NCI-H510A (cell line): Measurements from ENCODE around the gene DIP2A.
"Not testable (repeated sequence)": the region's sequence is repeated elsewhere in the genome, so short reads cannot be mapped to it uniquely, and the experiment has no call there.

Source experiments
- DNase-seq: peaks from one replicate; lab custom pipeline; 2025; lab: John Stamatoyannopoulos, UW

DIP2A gene

DNA sequence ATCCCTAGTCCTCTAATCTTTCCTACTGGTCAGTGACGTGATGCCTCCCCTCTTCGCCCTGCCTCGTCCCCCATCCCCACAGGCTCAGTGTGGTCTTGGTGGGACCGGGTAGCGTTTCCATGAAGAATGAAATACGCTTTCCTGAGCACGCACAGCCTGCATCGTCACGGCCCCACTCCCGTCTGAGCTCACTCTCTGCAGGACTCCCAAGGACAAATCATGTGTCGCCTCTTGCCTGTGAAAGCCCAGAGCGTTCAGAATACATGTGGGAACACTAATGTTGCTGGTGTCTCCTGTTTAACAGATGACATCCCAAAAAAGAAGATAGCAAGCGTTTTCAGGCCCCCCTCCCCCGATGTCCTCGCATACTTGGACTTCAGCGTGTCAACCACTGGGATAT, 97.0 kb downstream of the DIP2A start:
- DNase-seq = no peak

DNA sequence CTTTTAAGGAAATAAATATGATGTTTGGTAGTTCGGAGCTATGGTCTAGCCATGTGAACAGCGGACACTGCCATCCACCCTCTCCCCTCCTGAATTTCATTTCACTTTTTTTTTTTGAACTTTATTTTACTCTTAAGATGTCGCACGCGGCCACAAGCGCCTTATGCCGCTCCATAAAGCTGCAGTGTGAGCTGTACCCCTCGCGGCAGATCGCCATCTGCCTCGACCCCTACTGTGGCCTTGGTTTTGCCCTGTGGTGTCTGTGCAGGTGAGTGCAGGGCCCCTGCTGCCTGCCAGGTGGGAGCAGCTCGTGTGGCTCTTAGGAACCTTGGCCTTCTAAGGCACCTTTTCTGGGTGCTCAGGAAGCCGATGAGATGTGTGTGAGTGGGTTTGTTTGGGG, 98.1 kb downstream of the DIP2A start:
- DNase-seq = no peak

DNA sequence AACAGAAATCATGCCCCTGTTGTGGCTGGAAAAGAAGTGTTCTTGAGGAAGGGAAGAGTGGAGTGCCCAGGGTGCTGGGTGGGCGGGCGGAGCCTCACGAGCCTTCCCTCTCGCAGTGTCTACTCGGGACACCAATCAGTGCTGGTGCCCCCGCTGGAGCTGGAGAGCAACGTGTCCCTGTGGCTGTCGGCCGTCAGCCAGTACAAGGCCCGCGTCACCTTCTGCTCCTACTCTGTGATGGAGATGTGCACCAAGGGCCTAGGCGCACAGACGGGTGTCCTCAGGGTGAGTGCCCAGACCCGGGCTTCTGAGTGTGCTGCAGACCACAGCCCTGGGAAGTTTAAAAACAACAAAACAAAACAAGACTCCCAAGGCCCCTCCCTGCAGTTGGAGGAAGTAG, 98.8 kb downstream of the DIP2A start:
- DNase-seq = no peak

DNA sequence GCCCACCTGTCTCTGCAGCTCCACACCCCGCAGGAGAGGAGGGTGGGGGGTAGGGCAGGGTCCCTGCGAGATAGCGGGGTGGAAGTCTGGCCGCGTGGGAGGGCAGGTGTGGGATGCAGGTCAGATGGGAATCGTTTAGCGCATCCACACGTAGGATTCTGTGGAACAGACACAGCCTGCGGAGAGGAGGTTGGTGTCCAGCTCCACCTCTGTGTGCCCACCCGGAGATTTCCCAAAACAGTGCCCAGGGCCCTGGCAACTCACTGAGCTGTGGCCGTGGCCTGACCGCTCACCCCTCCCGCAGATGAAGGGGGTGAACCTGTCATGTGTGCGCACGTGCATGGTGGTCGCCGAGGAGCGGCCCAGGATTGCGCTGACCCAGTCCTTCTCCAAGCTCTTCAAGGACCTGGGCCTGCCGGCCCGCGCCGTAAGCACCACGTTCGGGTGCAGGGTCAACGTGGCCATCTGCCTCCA, 99.3 kb downstream of the DIP2A start:
- DNase-seq = no peak

DNA sequence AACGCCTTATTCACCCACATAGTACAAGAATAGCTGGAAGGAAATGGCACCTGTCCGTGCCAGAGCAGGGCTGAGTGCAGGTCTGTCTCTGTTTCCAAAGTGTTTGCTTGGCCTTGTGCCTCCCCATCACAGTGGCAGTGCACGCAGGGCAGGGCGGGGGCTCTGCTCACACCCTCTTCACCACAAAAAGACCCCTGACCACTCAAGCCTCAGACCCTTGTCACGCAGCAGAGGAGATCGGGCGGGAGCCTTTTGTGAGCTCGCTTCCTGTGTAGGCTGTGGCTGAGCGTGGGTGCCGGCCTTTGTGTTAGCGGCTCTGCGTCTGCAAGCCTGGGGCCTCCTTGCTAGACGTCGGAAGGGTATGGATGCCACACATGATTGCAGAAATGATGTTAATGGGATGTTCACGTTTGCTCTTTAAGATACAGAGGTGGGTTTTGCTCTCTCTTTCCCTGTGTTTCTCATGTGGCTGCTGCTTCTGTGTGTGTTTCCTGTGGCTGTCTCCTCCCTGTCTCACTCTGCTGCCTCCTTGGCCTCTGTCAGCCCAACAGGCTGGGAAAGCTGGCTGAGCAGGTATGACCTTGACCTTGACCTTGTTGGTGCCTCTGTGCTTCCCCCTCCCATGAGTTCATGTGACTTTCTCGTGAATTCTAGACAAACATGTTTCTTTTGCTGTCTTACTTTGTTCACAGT, 100.7 kb downstream of the DIP2A start:
- DNase-seq = no peak

DNA sequence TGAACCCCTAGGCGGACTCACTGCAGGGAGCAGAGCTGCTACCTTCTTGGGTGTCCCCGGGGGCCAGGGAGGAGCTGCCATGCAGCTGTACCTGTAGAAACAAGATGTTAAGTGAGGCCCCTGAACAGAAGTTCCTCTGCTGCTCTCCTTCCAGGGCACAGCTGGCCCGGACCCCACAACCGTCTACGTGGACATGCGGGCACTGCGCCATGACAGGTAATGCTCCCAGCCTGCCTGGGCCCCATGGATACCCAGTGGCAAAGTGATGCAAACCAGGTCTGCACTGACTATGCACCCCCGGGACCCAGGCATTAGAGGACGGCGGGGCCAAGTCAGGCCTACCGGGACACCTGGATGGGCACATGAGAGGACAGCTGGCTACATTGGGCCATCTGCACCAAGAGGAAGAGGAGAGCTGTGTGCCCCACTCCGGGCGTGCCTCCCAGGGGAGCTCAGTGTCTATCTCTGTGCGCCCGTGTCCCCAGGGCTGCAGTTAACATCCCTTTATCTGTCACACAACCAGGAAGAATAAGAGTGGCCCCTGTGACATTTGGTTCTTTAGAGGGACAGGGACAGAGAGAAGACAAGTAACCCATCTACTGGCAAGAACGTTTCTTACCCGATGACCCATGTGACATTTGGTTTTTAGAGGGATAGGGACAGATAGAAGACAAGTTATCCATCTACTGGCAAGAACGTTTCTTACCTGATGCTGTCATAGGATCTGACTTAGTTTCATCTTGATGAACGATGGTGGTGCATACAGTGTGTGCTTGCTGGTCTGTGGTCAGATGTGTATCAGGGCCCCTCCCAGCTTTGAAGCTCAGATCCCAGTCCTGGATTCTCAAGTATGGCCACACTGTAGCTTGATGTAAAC, 102.1 kb downstream of the DIP2A start:
- no peak for DNase-seq

GRCh38 chr21:46561445-46562090, 102.9 kb downstream of the DIP2A start:
- no peak for DNase-seq

DNA sequence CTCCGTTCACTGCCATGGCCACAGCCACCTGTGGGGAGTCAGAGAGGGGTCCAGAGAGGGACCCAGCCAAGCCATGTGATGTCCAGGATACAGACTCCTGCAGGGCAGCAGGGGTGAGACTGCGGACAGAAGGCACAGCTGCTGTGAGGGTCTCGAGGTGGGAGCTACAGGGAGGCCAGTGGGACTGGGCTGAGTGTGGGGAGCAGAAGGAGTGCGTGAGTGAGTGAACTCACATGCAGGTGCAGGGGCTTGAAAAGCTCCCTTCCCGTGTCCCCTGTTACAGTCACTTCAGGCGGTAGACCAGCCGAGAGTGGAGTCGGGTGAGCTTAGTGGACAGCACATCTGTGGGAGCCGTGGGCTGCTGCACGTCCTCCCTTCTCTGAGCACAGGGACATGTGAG, 103.8 kb downstream of the DIP2A start:
- DNase-seq = no peak

DNA sequence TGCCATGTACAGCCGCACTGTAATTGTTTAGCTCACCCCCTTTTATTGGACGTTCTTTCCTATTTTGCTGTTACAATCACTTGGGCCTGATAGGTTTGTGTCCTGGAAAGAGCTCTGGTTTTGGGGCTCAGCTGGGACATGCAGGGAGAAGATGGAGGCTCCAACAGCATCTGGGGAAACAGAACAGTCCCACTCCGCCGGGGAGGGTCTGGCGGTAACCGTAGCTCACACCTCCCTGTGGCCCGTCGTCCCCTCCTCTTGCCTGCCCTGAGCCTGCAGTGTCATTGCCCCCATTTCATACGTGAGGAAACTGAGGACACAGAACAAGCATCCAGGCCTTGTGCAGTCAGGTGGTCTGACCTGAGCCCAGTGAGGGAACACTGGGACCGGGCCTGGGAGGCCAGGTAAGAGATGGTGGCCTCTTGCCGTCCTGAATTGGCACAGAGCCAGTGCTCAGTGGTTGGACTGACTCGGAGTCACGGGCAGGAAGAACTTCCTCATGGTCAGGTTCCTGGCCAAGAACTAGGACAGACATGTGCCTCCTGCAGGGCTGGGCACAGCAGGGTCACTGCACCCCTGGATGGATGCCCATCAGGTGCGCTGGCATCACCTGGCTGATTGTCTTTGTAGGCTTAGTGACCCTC, 104.4 kb downstream of the DIP2A start:
- DNase-seq = no peak

DNA sequence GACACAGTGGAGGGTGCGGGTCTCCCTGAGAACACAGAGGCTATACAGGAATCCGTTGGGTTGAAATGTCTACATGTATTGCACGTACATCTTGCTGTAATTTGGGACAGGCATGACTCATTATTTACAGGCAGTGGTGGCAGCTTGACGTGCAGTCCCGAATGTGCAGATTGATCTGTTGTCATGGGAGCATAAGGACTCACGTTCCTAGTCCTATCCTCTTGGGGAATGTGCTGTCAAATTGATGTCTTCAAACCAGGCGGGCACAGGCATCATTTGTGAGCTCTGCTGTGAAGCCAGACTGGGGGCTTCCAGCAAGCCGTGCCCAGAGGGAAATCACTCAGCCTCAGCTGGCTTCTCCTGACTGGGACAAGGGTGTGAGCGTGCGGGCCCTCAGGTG, 105.7 kb downstream of the DIP2A start:
- no peak for DNase-seq

- DNase-seq = no peak
Observed at GRCh38 chr21:46567348-46567747, 108.7 kb downstream of the DIP2A start.

- DNase-seq = no peak
Observed at GRCh38 chr21:46568562-46568961, 109.9 kb downstream of the DIP2A start.

GRCh38 chr21:46569081-46569480, 110.4 kb downstream of the DIP2A start:
- no peak for DNase-seq

- DNase-seq = no peak
Observed at GRCh38 chr21:46570119-46570518, 111.4 kb downstream of the DIP2A start.

GRCh38 chr21:46570631-46571030, 111.9 kb downstream of the DIP2A start:
- no peak for DNase-seq

DNA sequence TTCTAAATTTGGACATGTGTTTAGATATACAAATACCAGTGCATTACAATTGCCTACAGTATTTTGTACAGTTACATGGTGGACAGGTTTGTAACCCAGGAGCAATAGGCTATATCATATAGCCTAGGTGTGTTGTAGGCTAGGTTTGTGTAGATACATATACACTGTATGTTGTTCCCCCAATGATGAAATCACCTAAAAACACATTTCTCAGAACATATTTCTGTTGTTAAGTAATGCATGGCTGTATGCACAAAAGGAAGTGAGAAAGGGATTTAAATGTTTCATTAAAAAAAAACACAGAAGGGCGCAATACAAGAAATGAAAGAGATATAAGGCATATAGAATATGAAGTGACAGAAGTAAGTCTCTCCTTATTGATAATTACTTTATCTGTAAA, 114.2 kb downstream of the DIP2A start:
- no peak for DNase-seq

GRCh38 chr21:46577786-46578185, 119.1 kb downstream of the DIP2A start:
- not testable (repeated sequence) for DNase-seq

DNA sequence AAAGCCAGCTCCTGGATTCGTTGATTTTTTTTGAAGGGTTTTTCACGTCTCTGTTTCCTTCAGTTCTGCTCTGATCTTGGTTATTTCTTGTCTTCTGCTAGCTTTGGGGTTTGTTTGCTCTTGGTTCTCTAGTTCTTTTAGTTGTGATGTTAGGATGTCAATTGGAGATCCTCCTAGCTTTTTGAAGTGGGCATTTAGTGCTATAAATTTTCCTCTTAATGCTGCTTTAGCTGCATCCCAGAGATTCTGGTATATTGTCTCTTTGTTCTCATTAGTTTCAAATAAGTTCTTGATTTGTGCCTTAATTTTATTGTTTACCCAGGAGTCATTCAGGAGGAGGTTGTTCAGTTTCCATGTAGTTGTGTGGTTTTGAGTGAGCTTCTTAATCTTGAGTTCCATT, 120.7 kb downstream of the DIP2A start:
- DNase-seq = not testable (repeated sequence)

- no peak for DNase-seq
Observed at GRCh38 chr21:46581780-46582307, 123.2 kb downstream of the DIP2A start.

DNA sequence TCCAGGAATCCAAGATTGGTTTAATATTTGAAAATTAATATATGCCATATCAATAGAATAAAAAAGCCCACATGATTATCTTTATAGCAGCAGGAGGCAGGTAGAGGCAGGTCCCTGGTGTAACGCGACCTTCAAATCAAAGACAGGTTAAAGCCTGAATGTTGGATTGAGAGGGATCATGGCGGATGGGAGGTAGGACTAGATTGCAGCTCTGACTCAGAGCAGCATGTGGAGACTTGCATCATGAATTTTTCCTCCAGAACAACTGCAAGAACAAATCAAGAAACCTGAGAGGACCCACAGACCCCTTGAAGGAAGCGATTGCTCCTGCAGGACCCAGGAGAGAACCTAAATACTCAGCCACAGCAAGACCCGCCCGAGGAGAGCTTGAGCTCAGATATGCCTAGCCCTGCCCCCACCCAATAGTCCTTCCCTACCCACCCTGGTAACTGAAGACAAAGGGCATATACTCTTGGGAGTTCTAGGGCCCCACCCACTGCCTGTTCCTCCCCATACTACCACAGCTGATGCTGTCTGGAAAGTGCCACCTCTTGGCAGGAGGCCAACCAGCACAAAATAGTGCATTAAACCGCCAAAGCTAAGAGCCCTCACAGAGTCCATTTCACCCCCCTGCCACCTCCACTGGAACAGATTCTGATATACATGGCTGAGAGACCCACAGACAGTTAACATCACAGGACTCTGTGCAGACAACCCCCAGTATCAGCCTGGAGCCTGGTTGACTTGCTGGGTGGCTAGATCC, 126.7 kb downstream of the DIP2A start:
- DNase-seq = no peak

- no peak for DNase-seq
Observed at GRCh38 chr21:46594276-46594675, 135.6 kb downstream of the DIP2A start.
